GM18868 (cell line): ENCODE data around the gene NHP2.
"Not testable (repeated sequence)": the region's sequence is repeated elsewhere in the genome, so short reads cannot be mapped to it uniquely, and the experiment has no call there.

Experiments
- ATAC-seq: cut with Tn5 transposase; IDR thresholded peaks from one replicate; pipeline ENCODE4 v1.9.1; 2021; ENCODE audit warnings: mild to moderate bottlenecking, moderate library complexity; ENCODE audit not compliant: unreplicated experiment

Gene NHP2

DNA sequence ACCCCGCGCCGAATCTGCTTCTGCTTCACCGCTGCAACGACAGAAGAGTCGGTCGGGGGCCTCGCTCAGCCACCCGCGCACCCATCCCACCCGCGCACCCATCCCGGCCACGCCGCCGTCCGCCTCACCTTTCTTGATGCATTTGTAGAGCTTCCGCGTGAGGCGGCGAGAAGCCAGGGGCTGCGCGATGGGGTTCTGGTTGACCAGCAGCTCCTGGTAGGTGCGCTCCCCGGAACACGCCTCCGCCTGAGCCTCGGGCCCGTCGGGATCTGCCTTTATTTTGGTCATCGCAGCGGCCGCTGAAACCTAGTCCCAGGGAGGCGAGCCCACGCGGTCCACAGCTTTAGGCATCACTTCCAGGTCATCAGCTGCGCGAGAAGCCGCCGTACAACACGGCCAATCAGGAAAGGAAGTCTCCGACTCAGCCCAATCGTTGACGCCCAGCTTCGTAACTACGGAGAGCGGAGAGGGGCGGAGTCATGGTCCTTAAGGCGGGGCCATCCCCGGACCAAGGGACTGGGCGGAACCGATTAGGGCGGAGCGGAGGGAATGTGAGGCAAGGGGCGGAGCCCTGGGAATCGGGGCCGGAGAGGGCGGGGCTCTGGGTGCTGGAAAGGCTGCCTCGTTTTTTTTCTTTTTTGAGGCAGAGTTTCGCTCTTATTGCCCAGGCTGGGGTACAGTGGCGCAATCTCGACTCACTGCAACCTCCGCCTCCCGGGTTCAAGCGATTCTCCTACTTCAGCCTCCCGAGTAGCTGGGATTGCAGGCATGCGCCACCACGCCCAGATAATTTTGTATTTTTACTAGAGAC is at the start of gene NHP2:
NHP2 (minus strand) TSS at position 356 of the 811 bp plus-strand sequence; CDS start at position 288, 68 bp downstream.
- peak; percentile 97 for ATAC-seq

DNA sequence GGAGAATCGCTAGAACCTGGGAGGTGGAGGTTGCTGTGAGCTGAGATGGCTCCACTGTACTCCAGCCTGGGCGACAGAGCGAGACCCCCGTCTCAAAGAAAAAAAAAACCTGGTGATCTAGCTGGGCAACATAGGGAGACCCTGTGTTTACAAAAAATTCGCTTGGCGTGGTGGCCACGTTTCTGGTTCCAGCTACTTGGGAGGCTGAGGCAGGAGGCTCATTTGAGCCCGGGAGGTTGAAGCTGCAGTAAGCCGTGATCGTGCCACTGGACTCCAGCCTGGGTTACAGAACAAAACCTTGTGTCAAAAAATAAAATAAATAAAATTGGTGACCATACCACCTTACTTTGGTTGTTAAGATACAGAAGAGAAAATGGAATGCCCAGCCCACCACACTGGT is 48.9 kb upstream of the NHP2 start:
- no peak for ATAC-seq

DNA sequence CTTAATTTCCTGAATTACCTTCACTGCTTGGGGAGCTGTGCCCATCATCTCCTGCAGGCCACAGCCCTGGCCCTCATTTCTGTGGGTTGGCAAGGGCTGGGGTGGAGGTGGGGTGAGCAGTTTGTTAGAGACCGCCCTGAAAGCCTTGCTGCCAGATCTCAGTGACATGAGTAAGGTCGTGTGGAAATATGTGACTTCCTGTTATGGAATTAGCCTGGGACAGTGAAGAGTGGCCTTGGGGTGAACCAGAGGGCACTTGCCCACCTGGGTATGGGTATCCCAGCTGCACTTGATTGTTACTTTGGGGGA is 48.2 kb upstream of the NHP2 start:
- no peak for ATAC-seq

GRCh38 chr5:178201221-178201926 is 47.7 kb upstream of the NHP2 start:
- ATAC-seq = no peak

DNA sequence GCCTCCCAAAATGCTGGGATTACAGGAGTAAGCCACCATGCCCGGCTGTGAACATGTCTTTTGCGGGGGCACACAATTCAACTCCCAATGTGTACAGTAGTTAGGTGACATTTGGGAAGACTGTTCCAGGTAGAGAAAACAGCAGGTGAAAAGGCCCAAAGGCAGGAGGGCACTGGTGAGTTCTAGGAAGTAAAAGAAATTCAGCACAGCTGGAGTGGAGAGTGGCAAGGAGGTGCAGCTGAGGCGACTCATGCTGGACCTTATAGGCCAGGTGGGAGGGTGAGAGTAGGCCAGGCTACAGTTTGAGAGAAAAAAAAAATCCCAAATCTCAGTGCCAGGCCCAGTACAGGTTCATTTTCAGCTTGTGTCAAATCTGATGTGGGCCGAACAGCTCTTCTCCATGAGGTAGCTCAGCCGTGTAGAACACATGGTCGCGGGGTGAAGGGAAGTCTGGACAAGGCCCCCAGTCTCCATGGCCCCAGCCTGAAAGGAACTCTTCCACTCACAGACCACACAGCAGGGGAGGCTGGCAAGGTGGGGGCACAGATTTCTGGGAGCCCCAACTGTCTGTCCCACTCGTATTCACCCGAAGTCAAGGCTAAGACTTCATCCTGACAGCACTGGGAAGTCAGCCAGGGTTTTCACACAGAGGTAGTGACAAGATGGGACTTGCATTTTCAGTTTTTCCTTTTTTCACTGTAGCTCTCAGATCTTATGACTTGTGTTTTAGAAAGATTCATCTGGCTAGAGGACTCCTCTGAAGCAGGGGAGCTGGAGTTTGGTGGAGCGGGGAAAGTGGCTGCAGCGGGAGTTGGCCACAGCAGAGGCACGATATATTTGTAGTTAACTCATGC is 46.1 kb upstream of the NHP2 start:
- no peak for ATAC-seq

- ATAC-seq = no peak
Measured at GRCh38 chr5:178198706-178199105, 45.0 kb upstream of the NHP2 start.

GRCh38 chr5:178198151-178198550 is 44.5 kb upstream of the NHP2 start:
- ATAC-seq = not testable (repeated sequence)

GRCh38 chr5:178196986-178197385 is 43.3 kb upstream of the NHP2 start:
- no peak for ATAC-seq

DNA sequence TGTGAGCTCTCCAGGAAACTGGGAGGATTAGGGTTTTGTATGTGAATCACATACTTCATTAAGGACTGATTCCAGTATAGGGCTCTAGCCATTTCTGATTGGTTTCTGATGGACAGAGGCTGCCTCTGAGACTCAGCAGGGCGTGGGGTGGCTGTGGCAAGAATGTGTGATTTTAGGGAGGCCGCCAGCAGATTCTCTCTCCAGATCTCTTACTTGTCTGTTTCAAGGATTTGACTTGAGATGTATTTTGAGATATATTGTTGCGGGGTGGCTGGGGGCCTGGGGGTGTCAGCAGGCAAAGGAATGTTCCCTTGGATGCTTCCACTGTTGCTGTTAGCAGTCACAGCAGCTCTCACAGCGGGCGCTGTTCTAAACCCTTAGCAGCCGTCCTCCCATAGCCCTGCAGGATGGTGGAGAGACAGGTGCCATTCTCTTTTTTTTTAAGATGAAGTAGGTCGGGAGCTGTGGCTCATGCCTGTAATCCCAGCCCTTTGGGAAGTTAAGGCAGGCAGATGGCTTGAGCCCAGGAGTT is 42.7 kb upstream of the NHP2 start:
- no peak for ATAC-seq

- no peak for ATAC-seq
Measured at GRCh38 chr5:178194026-178194425, 40.3 kb upstream of the NHP2 start.

- no peak for ATAC-seq
Measured at GRCh38 chr5:178193251-178193809, 39.6 kb upstream of the NHP2 start.

DNA sequence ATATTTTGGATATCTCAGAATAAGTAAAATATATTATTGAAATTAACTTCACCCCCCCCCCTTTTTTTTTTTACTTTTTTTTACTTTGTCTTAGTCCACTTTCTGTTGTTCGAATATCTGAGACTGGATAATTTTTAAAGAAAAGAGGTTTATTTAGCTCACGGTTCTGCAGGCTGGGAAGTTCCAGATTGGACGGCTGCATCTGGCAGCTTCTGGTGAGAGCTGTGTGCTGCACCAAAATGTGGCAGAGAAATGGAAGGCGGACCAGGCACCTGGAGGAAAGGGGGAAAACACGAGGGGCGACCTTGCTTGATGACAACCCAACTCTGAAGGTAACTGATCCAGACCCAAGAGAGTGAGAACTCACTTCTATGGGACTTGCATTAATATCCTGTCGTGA is 39.1 kb upstream of the NHP2 start:
- ATAC-seq = no peak

DNA sequence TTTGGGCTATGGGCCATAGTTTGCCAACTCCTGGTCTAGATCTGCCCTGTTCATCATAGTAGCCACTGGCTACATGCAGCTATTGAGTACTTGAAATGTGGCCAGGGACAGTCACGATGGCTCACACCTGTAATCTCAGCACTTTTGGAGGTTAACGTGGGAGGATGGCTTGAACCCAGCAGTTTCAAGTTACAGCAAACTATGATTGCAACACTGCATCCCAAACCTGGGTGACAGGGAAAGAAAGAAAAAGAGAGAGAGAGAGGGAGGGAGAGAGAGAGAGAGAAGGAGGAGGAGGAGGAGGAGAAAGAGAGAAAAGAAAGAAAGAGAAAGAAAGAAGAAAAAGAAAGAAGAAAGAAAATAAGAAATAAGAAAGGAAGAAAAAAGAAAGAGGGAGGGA is 38.6 kb upstream of the NHP2 start:
- no peak for ATAC-seq

- no peak for ATAC-seq
Measured at GRCh38 chr5:178191661-178192060, 38.0 kb upstream of the NHP2 start.

DNA sequence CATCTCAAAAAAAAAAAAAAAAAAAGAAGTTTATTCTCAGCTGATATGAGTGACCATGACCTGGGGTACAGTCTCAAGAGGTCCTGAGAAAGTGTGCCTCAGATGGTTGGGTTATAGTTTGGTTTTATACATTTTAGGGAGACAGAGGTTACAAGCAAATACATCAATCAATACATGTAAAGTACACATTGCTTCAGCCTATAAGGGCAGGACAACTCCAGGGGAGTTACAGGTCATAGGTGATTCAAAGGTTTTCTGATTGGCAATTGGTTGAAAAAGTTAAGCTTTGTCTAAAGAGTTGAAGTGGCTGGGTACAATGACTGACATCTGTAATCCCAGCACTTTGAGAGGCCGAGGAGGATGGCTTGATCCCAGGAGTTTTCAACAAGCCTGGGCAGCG is 35.7 kb upstream of the NHP2 start:
- no peak for ATAC-seq

- no peak for ATAC-seq
Measured at GRCh38 chr5:178187014-178187413, 33.3 kb upstream of the NHP2 start, which contains the start of gene GMCL2. TSS of gene GMCL2 (minus strand) at chr5:178187371. CDS start at chr5:178187299, 72 bp downstream.

DNA sequence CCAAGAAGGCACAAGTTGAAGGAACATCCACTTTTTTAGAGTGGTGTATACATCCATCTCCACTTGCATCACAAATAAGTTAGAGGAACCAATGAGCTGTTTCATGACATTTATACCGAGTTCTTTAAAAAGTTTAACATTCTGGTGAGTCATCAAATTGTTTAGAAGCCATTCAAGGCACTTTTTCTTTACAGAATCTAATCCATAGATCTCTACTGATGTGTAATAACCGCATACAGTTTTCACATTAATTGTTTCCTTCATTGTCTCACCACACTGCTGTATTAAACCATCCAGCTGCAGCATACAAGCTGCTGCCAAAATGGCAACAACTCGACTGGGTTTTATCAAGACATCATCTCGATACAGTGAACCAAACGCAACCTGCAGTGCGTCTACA is 32.7 kb upstream of the NHP2 start:
- ATAC-seq = no peak

DNA sequence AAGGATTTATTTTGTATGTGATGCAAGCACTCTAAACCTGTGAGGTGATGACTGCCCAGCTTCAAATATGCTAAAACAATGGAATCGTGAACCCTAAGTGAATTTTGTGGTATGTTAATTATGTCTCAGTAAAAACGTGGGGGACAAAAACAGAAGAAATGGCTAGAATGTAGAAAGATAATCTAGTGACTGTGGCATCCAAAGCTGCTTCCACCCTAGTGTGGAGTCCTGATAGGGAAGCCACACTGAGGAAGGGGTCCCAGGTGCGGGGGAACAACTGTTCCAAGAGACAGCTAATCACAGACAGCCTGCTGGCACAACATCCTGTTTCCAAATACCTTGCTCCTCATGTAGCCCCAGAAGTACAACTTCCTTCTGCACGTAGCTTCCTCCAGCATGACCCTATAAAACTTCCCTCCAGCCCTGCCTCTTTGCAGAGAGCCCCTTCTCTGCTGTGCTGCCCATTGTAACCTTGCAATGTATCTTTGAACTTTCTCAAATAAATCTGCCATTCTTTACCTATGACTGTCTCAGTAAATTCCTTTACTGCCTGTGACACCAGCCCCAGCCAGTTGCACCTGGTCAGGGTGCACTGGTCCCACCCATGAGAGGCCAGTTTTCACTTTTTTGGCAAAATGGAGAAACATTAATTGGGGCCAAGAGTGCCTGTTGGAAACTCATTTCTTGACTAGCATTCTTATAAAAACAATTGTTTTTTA is 28.6 kb upstream of the NHP2 start:
- no peak for ATAC-seq

DNA sequence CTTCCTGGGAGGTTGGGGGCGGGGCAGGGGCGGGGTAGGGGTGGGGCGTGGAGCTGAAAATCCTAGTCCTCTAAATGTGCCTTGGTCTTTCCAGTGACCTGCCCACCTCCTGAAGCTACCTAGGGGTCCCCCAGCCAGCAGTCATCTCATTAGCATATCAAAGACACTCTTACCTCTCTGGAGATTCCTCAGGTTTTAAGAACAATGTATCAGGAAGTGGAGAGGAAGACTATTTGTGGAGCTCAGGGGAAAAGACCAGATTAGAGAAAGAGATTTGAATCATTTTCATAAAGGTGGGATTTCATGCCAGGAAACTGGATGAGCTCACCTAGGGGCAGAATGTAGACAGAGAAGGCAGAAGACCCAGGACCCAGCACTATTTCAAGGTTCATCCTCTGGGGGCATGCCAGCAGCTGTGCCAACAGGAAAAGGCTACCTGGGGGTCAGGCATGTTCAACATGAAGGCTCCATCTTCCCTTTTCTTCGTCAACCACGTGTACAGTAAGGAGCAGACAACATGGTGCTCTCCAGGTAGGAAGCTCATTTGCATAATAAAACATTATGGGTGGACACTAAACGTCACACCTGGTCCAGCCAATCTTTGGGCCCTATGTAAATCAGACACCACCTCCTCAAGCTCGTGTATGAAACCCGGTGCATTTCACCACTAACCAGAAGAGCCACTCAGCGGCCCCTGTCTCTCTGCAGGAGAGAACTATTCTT is 26.6 kb upstream of the NHP2 start:
- ATAC-seq = no peak

- no peak for ATAC-seq
Measured at GRCh38 chr5:178177569-178177968, 23.9 kb upstream of the NHP2 start.
